HCEC 1CT (cell line): ENCODE data around the gene EFCAB6.

Experiments used
- DNase-seq: peaks from one replicate; pipeline ENCODE4 v3.0.0-alpha.2; 2017

EFCAB6 gene

GRCh38 chr22:43490311-43490710 is 321.8 kb downstream of the EFCAB6 start:
- DNase-seq: no peak

GRCh38 chr22:43488937-43489336 is 323.2 kb downstream of the EFCAB6 start:
- no peak for DNase-seq

GRCh38 chr22:43488031-43488866 is 323.9 kb downstream of the EFCAB6 start:
- DNase-seq: no peak

GRCh38 chr22:43487311-43488030 is 324.6 kb downstream of the EFCAB6 start:
- no peak for DNase-seq

GRCh38 chr22:43485502-43486089 is 326.5 kb downstream of the EFCAB6 start:
- DNase-seq: no peak

- no peak for DNase-seq
These were observed 327.9 kb downstream of the EFCAB6 start for GRCh38 chr22:43484227-43484626.

- no peak for DNase-seq
These were observed 328.4 kb downstream of the EFCAB6 start for GRCh38 chr22:43483669-43484068.

- DNase-seq: no peak
These were observed 328.8 kb downstream of the EFCAB6 start for GRCh38 chr22:43483266-43483665.

GRCh38 chr22:43482318-43482625 is 329.8 kb downstream of the EFCAB6 start:
- no peak for DNase-seq

GRCh38 chr22:43481568-43482317 is 330.4 kb downstream of the EFCAB6 start:
- DNase-seq: no peak

GRCh38 chr22:43479962-43480361 is 332.1 kb downstream of the EFCAB6 start:
- no peak for DNase-seq

GRCh38 chr22:43479301-43479950 is 332.7 kb downstream of the EFCAB6 start:
- DNase-seq: no peak
